LNCAP (cell line): ENCODE results near the gene ATP6V1B1.

ENCODE experiments used
- TF ChIP-seq, protein P1 (sequence below): fragments of 450-650 bp; IDR thresholded peaks from 2 replicates; pipeline ENCODE4 v1.5.1; 2017; ENCODE audit warnings: mild to moderate bottlenecking

Gene ATP6V1B1

DNA sequence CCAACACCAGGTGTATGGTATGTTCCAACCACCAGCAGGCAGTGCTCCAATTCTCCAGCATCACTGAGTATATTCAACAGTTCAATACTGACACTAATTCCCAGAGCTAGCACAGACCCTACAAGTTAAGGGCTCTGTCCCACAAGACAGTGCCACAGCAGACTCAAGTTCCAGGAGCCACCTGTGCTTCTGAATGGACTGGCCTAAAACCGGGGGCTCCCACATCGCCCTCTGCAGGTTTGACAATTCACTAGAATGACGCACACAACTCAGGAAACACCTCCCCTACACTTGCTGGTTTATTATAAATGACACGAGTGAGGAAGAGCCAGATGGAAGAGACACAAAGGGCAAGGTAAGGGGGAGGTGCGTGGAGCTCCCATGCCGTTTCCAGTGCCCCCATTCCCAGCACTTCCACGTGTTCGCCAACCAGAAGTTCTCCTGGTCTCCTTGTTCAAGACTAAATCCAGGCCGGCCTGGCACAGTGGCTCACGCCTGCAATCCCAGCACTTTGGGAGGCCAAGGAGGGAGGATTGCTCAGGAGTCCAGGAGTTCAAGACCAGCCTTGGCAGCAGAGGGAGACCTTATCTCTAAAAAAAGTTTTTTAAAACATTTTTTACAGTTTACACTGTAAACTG, 12.2 kb upstream of the ATP6V1B1 start:
- TF ChIP-seq, protein P1, sequence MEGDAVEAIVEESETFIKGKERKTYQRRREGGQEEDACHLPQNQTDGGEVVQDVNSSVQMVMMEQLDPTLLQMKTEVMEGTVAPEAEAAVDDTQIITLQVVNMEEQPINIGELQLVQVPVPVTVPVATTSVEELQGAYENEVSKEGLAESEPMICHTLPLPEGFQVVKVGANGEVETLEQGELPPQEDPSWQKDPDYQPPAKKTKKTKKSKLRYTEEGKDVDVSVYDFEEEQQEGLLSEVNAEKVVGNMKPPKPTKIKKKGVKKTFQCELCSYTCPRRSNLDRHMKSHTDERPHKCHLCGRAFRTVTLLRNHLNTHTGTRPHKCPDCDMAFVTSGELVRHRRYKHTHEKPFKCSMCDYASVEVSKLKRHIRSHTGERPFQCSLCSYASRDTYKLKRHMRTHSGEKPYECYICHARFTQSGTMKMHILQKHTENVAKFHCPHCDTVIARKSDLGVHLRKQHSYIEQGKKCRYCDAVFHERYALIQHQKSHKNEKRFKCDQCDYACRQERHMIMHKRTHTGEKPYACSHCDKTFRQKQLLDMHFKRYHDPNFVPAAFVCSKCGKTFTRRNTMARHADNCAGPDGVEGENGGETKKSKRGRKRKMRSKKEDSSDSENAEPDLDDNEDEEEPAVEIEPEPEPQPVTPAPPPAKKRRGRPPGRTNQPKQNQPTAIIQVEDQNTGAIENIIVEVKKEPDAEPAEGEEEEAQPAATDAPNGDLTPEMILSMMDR, result no peak

DNA sequence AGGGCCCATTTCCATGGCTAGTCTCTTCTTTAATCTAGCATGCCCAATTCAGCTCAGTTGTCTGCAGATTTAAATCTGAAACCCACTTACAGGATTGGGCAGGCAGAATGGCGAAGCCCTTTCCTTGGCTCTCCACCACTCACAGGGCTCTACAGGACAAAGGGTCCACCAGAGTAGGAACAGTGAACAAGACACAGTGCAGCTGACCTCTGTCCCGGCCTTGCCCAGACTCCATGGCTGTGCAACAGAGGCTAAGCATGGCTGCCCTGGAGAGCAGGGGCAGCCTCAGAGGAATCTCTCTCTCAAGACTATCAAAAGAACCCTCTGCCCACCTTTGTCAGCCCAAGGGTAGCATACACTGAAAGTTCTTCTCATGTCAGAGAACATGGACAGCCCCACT, 9.7 kb upstream of the ATP6V1B1 start:
- TF ChIP-seq, protein P1, result no peak

DNA sequence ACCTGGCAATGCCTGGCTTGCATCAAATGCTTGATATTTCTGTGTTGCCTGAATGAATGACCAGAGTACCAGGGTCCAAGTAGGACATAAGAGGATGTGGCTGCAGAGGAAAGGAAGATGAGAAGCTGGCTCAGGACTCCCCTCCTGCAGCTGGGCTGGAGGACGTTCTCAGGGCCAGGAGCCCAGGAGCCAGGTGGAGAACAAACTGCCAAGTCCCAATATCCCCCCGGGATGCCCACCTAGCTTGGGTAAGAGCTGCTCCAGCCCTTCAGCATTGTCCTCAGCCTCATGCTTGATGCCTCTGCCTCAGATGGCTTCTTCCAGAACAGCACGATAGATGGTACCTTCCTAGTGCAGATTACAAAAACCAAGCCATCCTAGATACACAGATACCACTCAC, 8.6 kb upstream of the ATP6V1B1 start:
- TF ChIP-seq, protein P1, result no peak

DNA sequence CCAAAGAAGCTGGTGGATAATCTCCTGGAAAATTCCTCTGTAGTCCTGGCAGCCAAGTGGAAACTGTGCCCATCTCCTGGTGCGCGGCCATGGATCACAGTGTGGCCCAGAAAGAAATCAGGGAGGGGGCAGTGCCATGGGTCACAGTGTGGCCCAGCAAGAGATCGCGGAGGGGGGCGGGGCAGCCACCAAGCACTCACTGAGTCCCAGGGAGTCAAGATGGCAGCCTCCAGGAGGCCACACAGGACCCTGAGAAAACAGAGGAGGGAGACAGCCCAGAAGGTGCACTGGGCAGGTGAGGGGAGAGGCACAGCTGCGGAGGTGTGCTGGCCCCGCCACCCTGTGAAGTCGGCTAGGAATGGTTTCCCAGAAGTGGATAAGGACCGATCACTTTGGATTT, 8.1 kb upstream of the ATP6V1B1 start:
- TF ChIP-seq, protein P1, result no peak

DNA sequence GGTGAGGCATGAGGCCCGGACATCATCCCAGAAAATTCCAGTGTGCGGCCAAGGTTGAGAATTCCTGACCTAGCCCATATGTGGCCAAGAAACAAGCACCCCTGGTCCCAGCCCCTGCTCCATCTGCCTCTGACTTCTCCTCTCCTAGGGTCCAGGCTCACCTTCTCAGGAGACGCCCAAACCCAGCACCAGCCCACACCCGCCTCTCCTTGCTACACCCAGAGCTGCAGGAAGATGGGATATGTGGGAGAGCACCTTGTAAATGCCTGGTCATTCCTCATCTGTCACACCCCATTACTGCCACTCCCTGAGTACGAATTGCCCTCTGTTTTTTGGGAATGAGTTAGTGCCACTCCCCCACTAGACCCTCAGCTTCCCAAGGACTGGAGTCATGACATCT, 7.3 kb upstream of the ATP6V1B1 start:
- TF ChIP-seq, protein P1, result no peak

DNA sequence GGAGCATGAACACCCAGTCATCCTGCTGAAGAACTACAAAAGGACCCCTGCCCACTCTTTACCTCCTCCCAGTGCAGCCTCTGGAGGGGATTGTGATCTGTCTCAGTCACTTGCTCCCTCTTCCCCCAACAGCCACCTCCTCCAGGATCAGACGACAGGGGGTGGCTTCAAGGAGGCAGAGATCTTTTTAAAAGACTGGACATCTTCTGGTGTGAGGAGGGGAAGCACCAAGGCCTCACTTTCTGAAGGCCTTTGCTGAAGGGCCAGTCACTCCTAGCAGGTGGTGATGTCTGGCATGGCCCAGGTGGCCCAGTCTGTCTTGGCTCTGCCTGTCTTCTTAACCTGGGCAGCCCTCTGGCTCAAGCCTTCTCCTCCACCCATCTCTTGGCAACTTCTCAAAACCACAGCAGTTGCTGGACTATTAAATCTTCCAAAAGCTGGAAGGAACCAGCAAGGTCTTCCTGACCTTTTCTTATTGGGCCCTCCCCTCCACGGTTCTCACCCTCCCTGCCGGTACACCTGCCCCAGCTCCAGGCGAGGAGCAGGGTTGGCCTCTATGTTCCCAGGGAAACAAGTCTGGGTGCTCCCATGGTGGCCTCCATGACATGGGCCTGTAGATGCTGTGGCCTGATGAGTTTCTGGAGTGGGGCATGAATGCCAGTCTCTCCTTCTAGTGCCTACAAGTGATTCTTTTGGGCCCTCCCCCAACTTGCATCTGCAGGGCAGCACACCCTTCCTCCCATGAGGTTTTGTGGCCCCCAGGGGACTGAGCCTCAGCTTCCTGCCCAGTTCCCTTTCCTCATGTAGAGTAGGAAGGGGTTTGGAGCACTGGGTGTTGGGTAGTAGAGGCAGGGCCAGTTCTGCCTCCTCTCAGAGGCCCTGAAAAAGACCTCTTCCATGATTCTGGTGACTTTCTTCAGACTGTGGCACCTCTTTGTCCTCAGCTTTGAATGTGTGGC, 5.0 kb upstream of the ATP6V1B1 start:
- TF ChIP-seq, protein P1, result no peak

DNA sequence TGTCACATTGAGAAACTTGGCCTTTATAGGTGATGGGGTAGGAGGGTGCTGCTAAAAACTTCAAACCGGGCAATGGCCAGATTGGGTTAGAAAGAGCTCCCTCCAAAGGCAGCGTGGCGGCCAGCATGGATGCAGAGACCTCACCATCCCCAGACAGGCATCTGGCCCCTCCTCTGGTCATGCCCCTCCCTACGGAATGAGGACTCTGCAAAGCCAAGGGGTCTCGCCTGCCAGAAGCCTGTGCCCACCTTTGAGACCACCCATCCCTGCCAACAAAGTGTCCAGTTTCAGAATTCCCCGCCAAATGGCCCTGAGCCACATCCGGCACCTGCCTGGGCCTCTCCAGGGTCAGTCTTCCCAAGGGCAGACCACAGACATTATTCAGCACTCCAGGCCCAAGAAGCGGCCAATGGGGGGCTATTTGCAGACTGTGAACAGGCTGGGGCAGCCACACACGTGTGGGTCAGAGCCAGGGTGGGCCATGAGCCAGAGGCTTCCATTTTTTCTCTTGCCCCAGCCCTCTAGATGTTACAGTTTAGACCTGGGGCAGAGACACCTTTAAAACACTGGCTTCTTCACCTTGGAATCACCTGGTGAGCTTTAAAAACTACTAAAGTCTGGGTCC, 4.2 kb upstream of the ATP6V1B1 start:
- TF ChIP-seq, protein P1, result no peak
